Astrocyte (in vitro differentiated cells and primary cell): Measurements from ENCODE around the gene CABLES2.

Source experiments
- EZH2 ChIP-seq: IDR thresholded peaks from 2 replicates; pipeline ENCODE4 v1.6.1; 2012; ENCODE audit warnings: mild to moderate bottlenecking, low read length, inconsistent platforms; ENCODE audit not compliant: insufficient read depth
- TF ChIP-seq, protein P1 (sequence below): IDR thresholded peaks from 2 replicates; pipeline ENCODE4 v1.5.1; 2011; ENCODE audit warnings: low read depth, mild to moderate bottlenecking, inconsistent platforms, low read length, moderate library complexity; ENCODE audit not compliant: insufficient read depth

DNA sequence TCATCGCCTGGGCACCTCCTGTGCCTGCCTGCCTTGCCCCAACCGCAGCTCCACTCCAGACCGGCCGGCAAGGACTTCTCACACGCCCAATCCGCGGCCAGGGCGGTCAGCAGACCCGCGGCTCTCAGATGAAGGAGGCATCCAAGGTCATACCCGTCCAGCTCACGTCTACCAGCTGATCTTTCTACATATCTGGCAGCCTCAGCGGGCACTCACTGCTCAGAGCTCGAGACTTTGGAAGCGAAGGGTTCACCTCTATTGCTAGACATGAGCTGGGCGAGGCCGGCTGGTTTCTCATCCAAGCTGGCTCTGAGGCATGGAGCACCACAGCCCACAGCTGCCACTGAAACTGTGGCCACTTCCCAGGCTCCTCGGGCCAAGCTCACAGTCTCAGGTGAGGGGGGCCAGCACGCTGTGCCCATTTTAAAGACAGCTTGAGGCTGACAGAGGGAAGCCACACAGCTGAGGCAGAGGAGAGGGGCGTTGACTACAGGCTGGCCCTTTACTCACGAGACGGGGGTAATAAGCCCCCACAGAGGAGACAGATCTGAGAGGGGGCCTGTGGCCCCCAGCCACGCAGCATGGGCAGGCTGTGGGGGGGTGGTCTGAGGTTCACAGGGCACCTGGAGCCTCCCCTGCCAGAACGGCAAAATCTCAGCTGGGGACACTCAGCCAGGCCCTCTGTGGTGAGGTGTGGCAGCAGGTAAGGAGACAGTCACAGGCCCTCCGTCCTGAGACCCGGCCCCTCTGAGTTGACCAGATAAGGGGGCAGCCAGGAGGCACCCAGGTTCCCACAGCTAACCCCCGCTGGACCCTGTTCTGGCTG is 42.0 kb downstream of the CABLES2 start:
- TF ChIP-seq, protein P1, sequence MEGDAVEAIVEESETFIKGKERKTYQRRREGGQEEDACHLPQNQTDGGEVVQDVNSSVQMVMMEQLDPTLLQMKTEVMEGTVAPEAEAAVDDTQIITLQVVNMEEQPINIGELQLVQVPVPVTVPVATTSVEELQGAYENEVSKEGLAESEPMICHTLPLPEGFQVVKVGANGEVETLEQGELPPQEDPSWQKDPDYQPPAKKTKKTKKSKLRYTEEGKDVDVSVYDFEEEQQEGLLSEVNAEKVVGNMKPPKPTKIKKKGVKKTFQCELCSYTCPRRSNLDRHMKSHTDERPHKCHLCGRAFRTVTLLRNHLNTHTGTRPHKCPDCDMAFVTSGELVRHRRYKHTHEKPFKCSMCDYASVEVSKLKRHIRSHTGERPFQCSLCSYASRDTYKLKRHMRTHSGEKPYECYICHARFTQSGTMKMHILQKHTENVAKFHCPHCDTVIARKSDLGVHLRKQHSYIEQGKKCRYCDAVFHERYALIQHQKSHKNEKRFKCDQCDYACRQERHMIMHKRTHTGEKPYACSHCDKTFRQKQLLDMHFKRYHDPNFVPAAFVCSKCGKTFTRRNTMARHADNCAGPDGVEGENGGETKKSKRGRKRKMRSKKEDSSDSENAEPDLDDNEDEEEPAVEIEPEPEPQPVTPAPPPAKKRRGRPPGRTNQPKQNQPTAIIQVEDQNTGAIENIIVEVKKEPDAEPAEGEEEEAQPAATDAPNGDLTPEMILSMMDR = no peak
- TF ChIP-seq EZH2 = no peak
